Fibroblast of peridontal ligament (primary cell): ENCODE measurements around the gene JPH2.
"Not testable (repeated sequence)": the region's sequence is repeated elsewhere in the genome, so short reads cannot be mapped to it uniquely, and the experiment has no call there.

ENCODE experiments used
- DNase-seq: peaks from one replicate; pipeline ENCODE4 v3.0.0-alpha.2; 2010; ENCODE audit errors: extremely low read depth

The JPH2 gene

GRCh38 chr20:44159125-44159524 is 27.9 kb downstream of the JPH2 start:
- no peak for DNase-seq

GRCh38 chr20:44157061-44157460 is 29.9 kb downstream of the JPH2 start:
- no peak for DNase-seq

GRCh38 chr20:44154521-44155001 is 32.4 kb downstream of the JPH2 start:
- DNase-seq: peak; percentile 12

- peak; percentile 17 for DNase-seq
These were observed 33.3 kb downstream of the JPH2 start for GRCh38 chr20:44153636-44154043.

GRCh38 chr20:44151621-44152416 is 35.2 kb downstream of the JPH2 start:
- DNase-seq: no peak

GRCh38 chr20:44146272-44146671 is 40.7 kb downstream of the JPH2 start:
- DNase-seq: no peak

- no peak for DNase-seq
These were observed 41.7 kb downstream of the JPH2 start for GRCh38 chr20:44145131-44145775.

- DNase-seq: no peak
These were observed 43.1 kb downstream of the JPH2 start for GRCh38 chr20:44143936-44144335.

GRCh38 chr20:44142413-44142812 is 44.6 kb downstream of the JPH2 start:
- peak; percentile 60 for DNase-seq

- DNase-seq: no peak
These were observed 45.1 kb downstream of the JPH2 start for GRCh38 chr20:44141873-44142272.

- no peak for DNase-seq
These were observed 48.1 kb downstream of the JPH2 start for GRCh38 chr20:44138867-44139266.

GRCh38 chr20:44137266-44137801 is 49.7 kb downstream of the JPH2 start:
- no peak for DNase-seq

- DNase-seq: no peak
These were observed 50.3 kb downstream of the JPH2 start for GRCh38 chr20:44136579-44137265.

- DNase-seq: no peak
These were observed 51.4 kb downstream of the JPH2 start for GRCh38 chr20:44135417-44136204.

GRCh38 chr20:44135012-44135412 is 52.0 kb downstream of the JPH2 start:
- no peak for DNase-seq

GRCh38 chr20:44133424-44133823 is 53.6 kb downstream of the JPH2 start:
- no peak for DNase-seq

GRCh38 chr20:44131704-44132103 is 55.3 kb downstream of the JPH2 start:
- no peak for DNase-seq

GRCh38 chr20:44129911-44130718 is 56.9 kb downstream of the JPH2 start:
- DNase-seq: peak; percentile 17

- not testable (repeated sequence) for DNase-seq
These were observed 57.7 kb downstream of the JPH2 start for GRCh38 chr20:44129300-44129699.

GRCh38 chr20:44126445-44126844 is 60.5 kb downstream of the JPH2 start:
- no peak for DNase-seq
